NCI-H82 treated with DMSO at 0.1 percent for 48 hours (cell line): ENCODE measurements around the gene PJA1.
A peak's percentile ranks its signal among the peaks of the same experiment; 100 is the strongest.

Source experiments
- DNase-seq: peaks from one replicate; lab custom pipeline; 2025; ENCODE audit not compliant: unreplicated experiment; lab: John Stamatoyannopoulos, UW

PJA1 gene

DNA sequence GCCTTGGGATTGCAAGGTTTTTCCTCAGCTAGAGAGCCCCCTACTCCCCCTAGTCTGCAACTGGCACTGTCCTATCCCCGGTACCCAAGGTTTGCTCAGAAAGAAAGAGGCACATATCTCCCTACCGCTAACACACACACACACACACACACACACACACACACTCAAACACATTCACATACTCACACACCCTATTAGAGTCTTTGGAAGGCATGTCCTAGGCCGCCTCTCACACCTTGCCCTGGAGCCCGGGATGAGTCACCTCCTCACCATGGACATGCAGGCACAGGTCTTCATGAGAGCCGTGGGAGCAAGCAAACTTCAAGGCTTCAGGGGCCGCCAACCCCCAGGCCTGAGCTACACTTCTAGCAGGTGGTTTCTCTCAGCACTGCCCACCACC, 49.2 kb downstream of the PJA1 start:
- no peak for DNase-seq

DNA sequence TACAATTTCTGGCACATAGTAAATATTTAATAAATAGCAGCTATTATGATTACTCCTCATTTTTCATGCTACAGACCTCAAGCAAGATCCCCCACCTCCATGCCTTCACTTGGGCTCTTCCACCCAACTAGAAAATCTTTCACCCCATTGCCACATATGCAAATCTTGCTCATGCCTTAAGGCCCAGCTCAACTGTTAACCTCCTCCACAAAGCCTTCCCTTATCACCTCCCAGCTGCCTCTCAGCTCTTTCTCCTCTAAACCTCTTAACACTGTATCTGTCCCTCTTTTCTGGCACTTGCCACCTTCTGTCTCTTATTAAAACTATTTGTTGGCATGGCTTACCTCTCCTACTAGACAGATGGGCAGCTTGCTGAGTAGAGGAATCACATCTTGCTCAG, 51.5 kb downstream of the PJA1 start:
- peak; percentile 56 for DNase-seq
